GM21737 (cell line): ENCODE data around the gene PPT2.
A peak's percentile ranks its signal among the peaks of the same experiment; 100 is the strongest.

Source experiments
- ATAC-seq: cut with Tn5 transposase; IDR thresholded peaks from one replicate; pipeline ENCODE4 v1.9.1; 2021; ENCODE audit warnings: mild to moderate bottlenecking, moderate library complexity; ENCODE audit not compliant: unreplicated experiment

PPT2 gene

DNA sequence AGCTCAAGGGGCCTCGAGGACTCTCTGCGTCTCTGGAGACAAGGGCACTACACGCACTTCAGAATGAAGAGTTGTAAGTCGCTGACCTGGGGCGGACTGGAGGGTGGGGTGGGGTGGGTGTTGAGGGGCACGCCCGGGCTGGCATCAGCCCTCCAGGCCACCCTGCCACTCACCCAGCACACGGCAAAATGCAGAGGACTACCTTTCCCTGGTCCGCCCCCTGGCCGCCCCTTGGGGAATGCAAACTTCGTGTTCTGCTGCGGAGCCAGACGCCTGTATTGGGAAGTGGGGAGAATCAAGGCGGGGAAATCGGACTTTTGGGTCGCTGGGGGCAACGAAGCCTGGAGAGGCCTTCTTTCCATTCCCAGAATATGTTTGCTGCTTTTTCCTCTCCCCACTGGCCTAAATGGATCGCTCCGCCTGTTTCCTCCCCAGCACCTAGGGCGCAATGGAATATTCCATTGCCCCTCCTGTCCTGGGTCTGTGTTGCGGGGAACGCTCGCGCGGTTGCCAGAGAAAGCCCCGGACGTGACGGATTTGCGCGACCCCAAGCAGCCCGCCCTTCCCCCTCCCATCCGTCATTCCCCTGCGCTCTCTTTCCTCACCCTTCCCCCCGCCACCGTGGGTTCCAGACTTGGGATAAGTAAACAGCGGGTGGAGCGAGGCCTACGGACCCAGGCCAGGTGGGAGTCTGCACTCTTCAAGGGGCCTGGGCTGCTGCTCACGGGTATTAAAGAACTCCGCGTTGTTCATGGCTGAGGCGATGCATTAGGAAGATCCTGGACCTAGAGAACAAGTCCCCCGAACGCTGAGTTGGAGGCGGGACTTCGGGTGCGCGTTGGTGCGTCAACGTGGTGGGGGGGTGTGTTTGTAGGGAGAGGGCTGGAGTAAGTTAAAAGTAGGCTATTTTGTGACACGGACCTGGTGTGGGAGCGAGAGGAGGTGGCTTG, at the start of gene PPT2:
TSS of gene PPT2 (plus strand) at position 578 of the 950 bp plus-strand sequence. CDS start 454 bp downstream, outside the sequence.
- ATAC-seq: peak; percentile 11

DNA sequence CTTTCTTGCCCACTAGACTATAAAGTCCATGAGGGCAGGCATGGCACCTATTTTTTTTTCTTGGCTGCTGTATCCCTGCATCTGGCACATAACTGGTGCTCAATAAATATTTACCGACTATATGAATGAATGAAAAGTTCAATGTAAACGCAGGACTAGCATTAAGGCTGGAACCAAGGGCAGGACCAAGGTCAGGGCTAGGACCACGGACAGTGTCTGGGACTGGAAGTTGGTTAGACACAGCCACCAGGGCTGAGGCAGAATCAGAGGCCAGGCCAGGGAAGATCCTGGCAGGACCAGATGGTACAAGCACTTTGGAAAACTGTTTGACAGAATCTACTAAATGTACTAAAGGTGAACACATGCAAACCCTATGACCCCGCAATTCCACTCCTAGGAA, 48.5 kb upstream of the PPT2 start:
- ATAC-seq: no peak

GRCh38 chr6:32107406-32107805, 46.5 kb upstream of the PPT2 start:
- no peak for ATAC-seq

DNA sequence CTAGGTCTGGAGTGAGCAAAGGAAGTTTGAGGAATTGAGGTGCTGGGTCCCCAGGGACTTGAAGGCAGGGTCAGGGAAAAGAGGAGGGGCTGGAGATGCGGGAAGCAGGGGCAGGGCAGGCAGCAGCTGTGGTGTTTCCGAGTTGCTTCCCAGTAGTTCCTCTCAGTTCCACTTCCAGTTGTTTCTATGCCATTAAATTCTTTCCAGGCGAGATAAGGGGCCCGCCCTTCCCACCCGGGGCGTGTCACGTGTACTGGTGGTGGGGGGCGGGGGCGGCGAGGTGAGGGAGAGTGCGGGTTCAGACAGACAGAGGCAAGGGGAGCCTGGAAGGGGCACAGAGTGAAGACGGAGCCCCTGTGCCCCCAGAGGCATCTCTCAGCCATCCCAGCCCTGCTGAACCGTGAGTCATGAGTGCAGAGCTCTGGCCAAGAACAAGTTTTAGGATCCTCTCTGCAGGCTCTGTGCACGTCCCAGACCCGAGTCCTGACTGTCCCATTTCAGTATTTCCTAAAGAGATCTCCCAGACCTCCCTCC, 45.8 kb upstream of the PPT2 start:
- ATAC-seq: no peak

DNA sequence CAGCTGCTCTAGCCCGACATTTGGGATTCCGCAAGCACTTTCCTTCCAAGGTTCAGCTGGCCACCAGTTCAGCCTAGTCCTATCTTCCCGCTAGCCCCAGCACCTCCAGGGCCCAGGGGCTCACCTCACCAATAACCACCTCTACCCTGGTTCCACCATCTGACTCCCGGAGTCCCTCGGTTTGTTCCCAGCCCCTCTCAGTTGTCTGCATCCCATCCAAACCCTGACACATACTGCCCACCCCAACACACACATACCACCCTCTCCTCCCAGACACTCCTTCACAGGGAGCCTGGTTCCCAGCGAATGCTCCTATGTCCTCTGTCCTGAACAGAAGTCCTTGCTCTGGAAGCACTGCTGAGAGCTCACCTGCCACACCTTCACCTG, 45.2 kb upstream of the PPT2 start:
- no peak for ATAC-seq

DNA sequence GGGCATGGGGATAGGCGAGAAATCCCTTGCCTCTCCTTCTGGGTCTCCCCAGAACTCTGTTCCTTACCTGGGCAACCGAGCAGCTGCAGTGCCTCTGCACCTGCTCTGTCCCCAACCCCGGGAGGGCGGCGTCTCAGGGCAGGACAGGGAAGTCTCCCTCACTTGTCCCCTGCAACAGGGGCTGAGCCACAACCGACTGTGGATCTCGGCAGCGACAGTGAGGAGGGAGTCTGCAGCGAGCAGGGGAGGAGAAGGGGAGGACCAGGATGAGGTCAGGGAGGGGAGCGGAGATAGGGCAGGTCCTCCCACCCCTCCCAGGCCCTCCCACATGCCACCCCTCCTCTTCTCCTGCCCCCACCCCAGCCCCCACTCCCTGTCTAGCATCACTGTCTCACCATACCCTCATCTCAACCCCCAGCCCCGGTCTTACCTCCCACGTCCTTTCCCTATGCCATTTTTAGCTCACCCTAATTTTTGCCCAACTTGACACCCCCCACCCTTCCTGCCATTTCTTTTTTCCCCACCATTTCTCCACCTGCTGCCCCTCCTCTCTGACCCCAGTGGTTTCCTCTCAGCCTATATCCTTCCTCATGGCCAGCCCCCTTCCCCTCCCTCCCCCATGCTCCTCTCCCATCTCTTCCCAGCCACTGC, 44.7 kb upstream of the PPT2 start, which contains the start of gene TNXB:
TSS of gene TNXB (minus strand) at position 225 of the 651 bp plus-strand sequence. CDS start 11,140 bp downstream, outside the sequence.
- no peak for ATAC-seq

DNA sequence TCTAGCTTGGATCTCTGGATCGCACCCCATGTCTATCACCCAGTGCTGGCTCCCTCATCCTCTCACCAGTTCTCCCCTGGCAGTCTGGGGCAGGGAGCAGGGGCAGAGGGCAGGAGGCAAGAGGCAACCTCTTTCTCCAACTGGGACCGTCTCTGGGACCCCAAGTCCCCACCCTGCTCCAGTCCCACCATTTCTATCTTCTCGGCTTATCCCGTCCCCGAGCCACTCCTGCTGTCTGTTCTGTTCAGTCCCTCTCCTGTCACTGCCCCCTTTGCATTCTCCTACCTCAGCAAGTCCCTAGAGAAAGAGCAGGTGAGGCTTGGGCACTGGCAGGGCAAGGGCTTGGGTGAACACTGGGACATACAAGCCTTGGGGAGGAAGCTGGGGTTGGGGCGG, 44.2 kb upstream of the PPT2 start:
- ATAC-seq: no peak

GRCh38 chr6:32110632-32111031, 43.3 kb upstream of the PPT2 start:
- no peak for ATAC-seq

DNA sequence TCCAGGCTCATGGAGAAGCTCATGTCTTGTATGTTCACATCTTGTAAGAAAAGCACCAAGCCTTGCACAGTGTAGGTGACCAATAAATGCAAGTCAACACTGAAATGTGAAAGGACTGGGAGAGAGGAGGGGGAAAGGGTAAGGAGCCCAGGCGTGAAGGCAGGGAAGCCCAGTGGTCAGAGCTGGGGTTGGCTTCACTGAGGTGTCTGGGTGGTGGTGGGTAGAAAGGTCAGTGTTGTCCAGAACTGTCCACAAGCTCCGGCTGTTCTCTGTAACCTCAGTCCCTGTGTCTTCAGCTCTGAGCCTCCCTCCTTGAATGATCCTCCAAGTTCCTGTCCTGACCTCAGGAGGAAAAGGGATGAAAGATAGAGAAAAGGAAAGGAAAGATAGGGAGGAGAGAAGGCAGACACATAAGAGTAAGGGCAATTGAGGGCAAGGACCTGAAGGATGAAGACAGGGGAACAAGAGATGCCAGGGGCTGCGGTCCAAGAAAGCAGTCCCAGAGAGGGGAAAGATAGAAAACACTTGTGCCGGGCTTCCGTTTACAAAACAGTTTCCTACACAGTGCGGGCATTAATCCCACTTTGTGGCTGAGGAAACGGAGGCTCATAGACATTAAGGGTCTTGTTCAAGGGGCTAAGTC, 42.4 kb upstream of the PPT2 start:
- no peak for ATAC-seq

DNA sequence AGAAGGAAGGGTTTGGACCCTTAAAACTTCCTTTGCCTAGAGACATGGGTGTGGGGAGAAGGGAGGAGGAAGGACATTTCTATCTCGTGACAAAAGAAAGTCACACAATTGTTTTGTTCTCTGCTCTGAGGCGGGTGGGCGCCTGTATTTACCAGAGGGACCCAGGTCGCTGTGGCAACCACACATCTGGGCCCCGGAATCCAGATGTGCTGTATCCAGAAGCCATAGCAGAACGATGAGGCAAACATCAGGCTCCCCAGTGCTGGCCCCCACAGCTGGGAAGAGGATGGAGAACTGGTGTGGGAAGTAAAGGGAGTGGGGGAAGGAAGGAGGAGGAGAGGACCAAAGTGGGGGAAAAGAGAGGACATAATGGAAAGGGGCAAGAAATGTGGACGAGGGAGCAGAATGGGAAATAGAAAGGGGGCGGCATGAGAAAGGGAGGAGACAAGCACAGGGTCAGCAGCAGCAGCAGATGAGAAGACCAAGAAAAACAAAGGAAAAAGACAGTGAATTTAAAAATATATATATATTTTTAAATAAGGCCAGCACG, 41.4 kb upstream of the PPT2 start:
- ATAC-seq: no peak

DNA sequence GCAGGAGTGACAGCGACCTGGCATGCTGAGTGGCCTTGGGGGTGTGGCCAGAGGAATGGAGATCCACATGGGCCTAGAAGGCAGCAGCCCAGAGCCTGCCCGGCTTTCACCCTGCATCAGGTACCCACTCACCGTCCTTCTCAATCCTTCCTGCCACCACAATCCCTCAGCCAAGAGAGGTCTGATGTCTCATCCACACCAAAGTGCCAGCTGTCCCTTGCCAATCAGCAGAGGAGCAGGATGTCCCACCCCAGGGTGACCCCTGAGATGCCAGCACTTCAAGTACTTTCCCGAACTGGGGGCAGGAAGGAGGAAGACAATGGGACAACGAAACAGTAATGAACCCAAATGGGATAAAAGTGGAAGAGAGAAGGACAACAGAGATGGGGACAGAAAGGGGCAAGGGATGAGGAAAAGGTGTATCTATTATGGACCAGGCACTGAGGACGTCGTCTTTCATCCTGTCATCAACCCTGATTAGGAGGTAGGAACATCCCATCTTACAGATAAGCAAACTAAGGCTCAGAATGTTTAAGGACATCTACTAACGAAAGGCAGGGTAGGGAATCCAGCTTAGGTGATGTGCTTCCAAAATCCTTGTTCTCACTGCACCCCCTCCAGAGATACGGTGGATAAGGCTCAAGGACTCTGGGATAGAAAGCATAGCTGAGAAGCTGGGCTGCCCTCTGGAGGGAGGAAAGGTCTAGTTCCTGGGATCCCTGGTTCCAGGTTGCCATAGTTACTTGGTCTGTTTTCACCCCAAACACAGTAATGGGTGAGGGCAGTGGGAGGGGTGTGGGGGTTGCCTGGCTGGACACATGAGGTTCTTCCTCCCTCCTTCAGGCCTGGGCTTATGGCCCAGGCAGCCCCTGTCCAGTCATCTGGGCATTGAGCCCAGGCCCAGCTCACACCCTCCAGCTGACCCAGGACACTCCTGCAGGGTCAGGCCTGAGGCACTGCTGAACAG, 40.3 kb upstream of the PPT2 start:
- ATAC-seq: no peak

GRCh38 chr6:32114796-32115195, 39.1 kb upstream of the PPT2 start:
- no peak for ATAC-seq

GRCh38 chr6:32115623-32116022, 38.3 kb upstream of the PPT2 start:
- no peak for ATAC-seq

GRCh38 chr6:32116674-32117073, 37.3 kb upstream of the PPT2 start:
- ATAC-seq: no peak

DNA sequence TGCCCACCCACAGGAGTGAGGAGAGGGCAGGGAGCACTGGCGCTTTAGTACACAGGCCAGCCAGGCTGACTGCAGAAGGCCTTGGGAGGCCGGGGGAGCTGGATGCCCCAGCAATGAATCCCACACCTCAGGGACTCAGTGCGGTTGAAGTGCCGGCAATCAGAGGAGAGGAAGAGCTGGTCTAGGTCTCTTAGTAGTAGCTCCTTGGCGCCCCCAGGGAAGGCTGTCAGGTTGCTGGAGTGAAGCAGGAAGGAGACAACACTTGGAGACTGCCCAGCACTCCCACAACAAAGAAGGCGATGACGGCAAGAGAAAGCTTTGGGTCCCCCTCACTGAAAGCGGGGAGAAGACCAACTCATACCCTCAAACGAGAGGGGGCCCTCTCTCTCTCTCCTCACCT, 36.5 kb upstream of the PPT2 start:
- ATAC-seq: no peak

GRCh38 chr6:32118782-32119628, 34.9 kb upstream of the PPT2 start:
- no peak for ATAC-seq

GRCh38 chr6:32120573-32121059, 33.3 kb upstream of the PPT2 start:
- ATAC-seq: no peak

DNA sequence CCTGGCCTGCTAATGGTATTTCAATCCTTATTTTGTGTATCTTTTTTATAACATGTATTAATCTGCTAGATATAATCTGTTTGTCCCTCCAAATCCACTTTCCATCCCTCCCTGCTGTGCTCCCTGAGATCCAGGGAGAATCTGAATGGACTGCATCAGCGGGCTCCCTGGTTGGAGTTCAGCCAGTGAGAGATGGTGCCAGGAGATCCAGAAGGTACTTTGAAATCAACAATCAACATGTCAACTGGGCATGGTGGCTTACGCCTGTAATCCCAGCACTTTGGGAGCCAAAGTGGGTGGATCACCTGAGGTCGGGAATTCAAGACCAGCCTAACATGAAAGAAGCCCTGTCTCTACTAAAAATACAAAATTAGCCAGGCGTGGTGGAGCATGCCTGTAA, 30.3 kb upstream of the PPT2 start:
- no peak for ATAC-seq

DNA sequence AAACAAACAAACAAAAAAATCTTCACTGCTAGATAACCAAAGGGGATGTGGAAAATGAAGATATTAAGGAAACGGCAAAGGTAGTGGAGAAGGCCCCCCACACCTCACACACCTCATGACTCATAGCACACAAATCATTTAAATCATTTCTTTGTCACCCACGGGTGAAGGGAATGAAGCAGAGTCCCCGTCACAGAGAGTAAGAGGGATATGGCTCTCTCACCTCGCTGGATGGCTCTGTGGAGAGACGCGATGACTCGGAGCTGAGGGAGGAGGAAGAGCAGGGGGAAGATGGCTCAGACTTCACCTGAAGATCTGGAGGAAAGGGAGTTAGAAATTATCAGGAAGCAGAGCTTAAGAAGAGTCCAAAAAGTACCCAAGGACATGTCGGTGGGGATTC, 27.1 kb upstream of the PPT2 start:
- no peak for ATAC-seq
